ENCODE data around the gene EPHA8. TPM values are rescaled to one million over a fixed set of nuclear protein-coding genes. Genes with fewer than 3 reads are reported as not detected.

Gene EPHA8
- total and polyA plus RNA-seq, 2 of the 4 experiments (the other 2 are of a cell fraction), result not detected

DNA sequence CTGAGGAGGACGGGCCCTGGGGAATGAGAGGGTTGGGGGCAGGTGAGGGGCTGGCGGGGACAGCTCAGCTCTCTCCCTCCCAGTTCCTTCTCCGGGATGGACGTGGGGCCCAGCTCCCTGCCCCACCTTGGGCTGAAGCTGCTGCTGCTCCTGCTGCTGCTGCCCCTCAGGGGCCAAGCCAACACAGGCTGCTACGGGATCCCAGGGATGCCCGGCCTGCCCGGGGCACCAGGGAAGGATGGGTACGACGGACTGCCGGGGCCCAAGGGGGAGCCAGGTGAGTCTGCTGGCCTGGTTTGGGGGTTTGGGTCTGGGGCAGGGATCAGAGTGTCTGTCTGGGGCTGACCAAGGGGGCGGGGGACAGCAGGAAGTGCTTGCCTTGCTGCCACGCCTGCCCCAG is 80.6 kb downstream of the EPHA8 start:
- H3K27me3 ChIP-seq (ENCODE audit: control insufficient read depth, insufficient read depth, low read length), result peaks cover 40% of the 10 kb centered on the region
- H3K36me3 ChIP-seq (ENCODE audit: control insufficient read depth, insufficient read depth, low read length), result no peaks in the 10 kb centered on the region
- H3K4me1 ChIP-seq (ENCODE audit: control insufficient read depth, insufficient read depth, low read length), result peaks cover 2% of the 10 kb centered on the region; the same call in 1 of the 2 replicates
- H2BK15ac ChIP-seq (ENCODE audit: low read depth, low read length), result no peak overlapping the region
- H2BK5ac ChIP-seq (ENCODE audit: low read depth, low read length, poor library complexity, severe bottlenecking), result no peak overlapping the region
- ATAC-seq (ENCODE audit: low read depth) (no peak), DNase-seq (no peak)
- no peak overlapping the region for H4K5ac ChIP-seq (ENCODE audit: low read depth, low read length)
- H3K56ac ChIP-seq (ENCODE audit: extremely low read depth, insufficient read depth, low read length), result no peak overlapping the region
- H3K4me3 ChIP-seq (ENCODE audit: insufficient read depth, low read depth, low read length), result no peak overlapping the region
- H2BK120ac ChIP-seq (ENCODE audit: low read depth, low read length), result no peak overlapping the region
- H2AFZ ChIP-seq (replicated peaks; ENCODE audit: low read length, poor library complexity), result no peak overlapping the region
- ChIA-PET CTCF (no interaction called here), POLR2A (ENCODE audit: unreplicated experiment) (no interaction called here)
- H4K91ac ChIP-seq (ENCODE audit: insufficient read depth, low read depth, low read length), result no peak overlapping the region
- in situ Hi-C loops (cut with MboI; ENCODE audit: low sequenced_read_pairs) (no loop called here), dilution Hi-C loops (cut with HindIII; ENCODE audit: low sequenced_read_pairs, unreplicated experiment) (no loop called here), intact Hi-C loops (cut with micrococcal nuclease) (loop anchor here (10.0 kb wide), 1 partner anchor 539 kb away; no protein-coding TSS in a partner anchor)
- WGBS, 2 experiments (ENCODE audit: extremely low coverage in 2 of 2, insufficient read length in 1 of 2), result 53% methylated on average over 2 of the region's 12 CpGs; no CpG with 5 or more reads in 1 of the 2 experiments
- no peak overlapping the region for H3K9ac ChIP-seq (ENCODE audit: low read depth, low read length)
- no peak overlapping the region for H3K4me2 ChIP-seq (ENCODE audit: low read depth, low read length)
- no TSS peak for BruUV-seq (replicated peaks)
- no peak overlapping the region for H3K18ac ChIP-seq (ENCODE audit: low read depth, low read length)
- H3K9me3 ChIP-seq (ENCODE audit: control insufficient read depth, insufficient read depth, low read length), result no peaks in the 10 kb centered on the region
- H2BK20ac ChIP-seq (ENCODE audit: low read depth, low read length), result no peak overlapping the region
- no peak overlapping the region for H3K14ac ChIP-seq (replicated peaks; ENCODE audit: low read depth, low read length)
- H4K20me1 ChIP-seq (ENCODE audit: insufficient read depth, low read length), result peaks cover 5% of the 10 kb centered on the region
- H3K23ac ChIP-seq (ENCODE audit: low read depth, low read length), result no peak overlapping the region
- no peaks in the 10 kb centered on the region for H3K79me1 ChIP-seq (ENCODE audit: low read depth in 1 of 2, low read length in 2 of 2)
- H3K9me1 ChIP-seq (ENCODE audit: insufficient read depth, low read length), result no peaks in the 10 kb centered on the region
- H3K4ac ChIP-seq (ENCODE audit: low read depth, low read length), result no peak overlapping the region
- no peak for TF ChIP-seq MAFK (IDR thresholded peaks at IDR 0.05; ENCODE audit: low read depth, low read length)
- no peak for TF ChIP-seq FOS (IDR thresholded peaks at IDR 0.05; ENCODE audit: low read depth, low read length)
- no peak for TF ChIP-seq CEBPB (IDR thresholded peaks at IDR 0.05; ENCODE audit: low read depth, low read length)
- TF ChIP-seq, protein P1, sequence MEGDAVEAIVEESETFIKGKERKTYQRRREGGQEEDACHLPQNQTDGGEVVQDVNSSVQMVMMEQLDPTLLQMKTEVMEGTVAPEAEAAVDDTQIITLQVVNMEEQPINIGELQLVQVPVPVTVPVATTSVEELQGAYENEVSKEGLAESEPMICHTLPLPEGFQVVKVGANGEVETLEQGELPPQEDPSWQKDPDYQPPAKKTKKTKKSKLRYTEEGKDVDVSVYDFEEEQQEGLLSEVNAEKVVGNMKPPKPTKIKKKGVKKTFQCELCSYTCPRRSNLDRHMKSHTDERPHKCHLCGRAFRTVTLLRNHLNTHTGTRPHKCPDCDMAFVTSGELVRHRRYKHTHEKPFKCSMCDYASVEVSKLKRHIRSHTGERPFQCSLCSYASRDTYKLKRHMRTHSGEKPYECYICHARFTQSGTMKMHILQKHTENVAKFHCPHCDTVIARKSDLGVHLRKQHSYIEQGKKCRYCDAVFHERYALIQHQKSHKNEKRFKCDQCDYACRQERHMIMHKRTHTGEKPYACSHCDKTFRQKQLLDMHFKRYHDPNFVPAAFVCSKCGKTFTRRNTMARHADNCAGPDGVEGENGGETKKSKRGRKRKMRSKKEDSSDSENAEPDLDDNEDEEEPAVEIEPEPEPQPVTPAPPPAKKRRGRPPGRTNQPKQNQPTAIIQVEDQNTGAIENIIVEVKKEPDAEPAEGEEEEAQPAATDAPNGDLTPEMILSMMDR (conservative IDR thresholded peaks at IDR 0.05; ENCODE audit: low read depth, low read length), result no peak
- no peak for TF ChIP-seq NFE2L2 (IDR thresholded peaks at IDR 0.05; ENCODE audit: low read depth, low read length)
- H2AK5ac ChIP-seq (ENCODE audit: low read depth, low read length), result no peak overlapping the region
- H4K8ac ChIP-seq (ENCODE audit: low read depth in 2 of 2, low read length in 2 of 2), result no peak overlapping the region
- no peak overlapping the region for H2AK9ac ChIP-seq (replicated peaks; ENCODE audit: low read depth, low read length, poor library complexity)
- no peak overlapping the region for H3K27ac ChIP-seq (ENCODE audit: insufficient read depth, low read length)
